HG03575 (cell line): Measurements from ENCODE around the gene SLC9A9.
"Not testable (repeated sequence)": the region's sequence is repeated elsewhere in the genome, so short reads cannot be mapped to it uniquely, and the experiment has no call there.

Experiments used
- ATAC-seq: cut with Tn5 transposase; IDR thresholded peaks from one replicate; pipeline ENCODE4 v1.9.1; 2021; ENCODE audit not compliant: unreplicated experiment, insufficient number of reproducible peaks, low FRiP score; ENCODE audit errors: extremely low read depth

SLC9A9 gene

GRCh38 chr3:143726727-143727126 is 121.5 kb downstream of the SLC9A9 start:
- ATAC-seq: no peak

- no peak for ATAC-seq
Observed at GRCh38 chr3:143720381-143720780, 127.9 kb downstream of the SLC9A9 start.

- ATAC-seq: no peak
Observed at GRCh38 chr3:143718463-143718862, 129.8 kb downstream of the SLC9A9 start.

GRCh38 chr3:143716731-143717130 is 131.5 kb downstream of the SLC9A9 start:
- ATAC-seq: no peak

- no peak for ATAC-seq
Observed at GRCh38 chr3:143712522-143712921, 135.7 kb downstream of the SLC9A9 start.

- ATAC-seq: no peak
Observed at GRCh38 chr3:143707848-143708247, 140.4 kb downstream of the SLC9A9 start.

- ATAC-seq: no peak
Observed at GRCh38 chr3:143700431-143700975, 147.8 kb downstream of the SLC9A9 start.

- no peak for ATAC-seq
Observed at GRCh38 chr3:143699424-143699823, 148.8 kb downstream of the SLC9A9 start.

- ATAC-seq: no peak
Observed at GRCh38 chr3:143698682-143699303, 149.5 kb downstream of the SLC9A9 start.

- no peak for ATAC-seq
Observed at GRCh38 chr3:143697975-143698374, 150.3 kb downstream of the SLC9A9 start.

GRCh38 chr3:143695333-143695732 is 152.9 kb downstream of the SLC9A9 start:
- not testable (repeated sequence) for ATAC-seq

- no peak for ATAC-seq
Observed at GRCh38 chr3:143693506-143693905, 154.8 kb downstream of the SLC9A9 start.

GRCh38 chr3:143686638-143687197 is 161.6 kb downstream of the SLC9A9 start:
- no peak for ATAC-seq

GRCh38 chr3:143685491-143685890 is 162.8 kb downstream of the SLC9A9 start:
- no peak for ATAC-seq

GRCh38 chr3:143677430-143677829 is 170.8 kb downstream of the SLC9A9 start:
- no peak for ATAC-seq

- no peak for ATAC-seq
Observed at GRCh38 chr3:143676747-143677146, 171.5 kb downstream of the SLC9A9 start.

- no peak for ATAC-seq
Observed at GRCh38 chr3:143676021-143676420, 172.2 kb downstream of the SLC9A9 start.

GRCh38 chr3:143674100-143674968 is 173.9 kb downstream of the SLC9A9 start:
- peak; percentile 53 for ATAC-seq

- no peak for ATAC-seq
Observed at GRCh38 chr3:143672396-143673165, 175.7 kb downstream of the SLC9A9 start.
